HG03439 (cell line): ENCODE data around the gene CCDC89.

ENCODE experiments used
- ATAC-seq: cut with Tn5 transposase; IDR thresholded peaks from one replicate; pipeline ENCODE4 v1.9.1; 2021; ENCODE audit warnings: mild to moderate bottlenecking, moderate library complexity; ENCODE audit not compliant: unreplicated experiment

Gene CCDC89

DNA sequence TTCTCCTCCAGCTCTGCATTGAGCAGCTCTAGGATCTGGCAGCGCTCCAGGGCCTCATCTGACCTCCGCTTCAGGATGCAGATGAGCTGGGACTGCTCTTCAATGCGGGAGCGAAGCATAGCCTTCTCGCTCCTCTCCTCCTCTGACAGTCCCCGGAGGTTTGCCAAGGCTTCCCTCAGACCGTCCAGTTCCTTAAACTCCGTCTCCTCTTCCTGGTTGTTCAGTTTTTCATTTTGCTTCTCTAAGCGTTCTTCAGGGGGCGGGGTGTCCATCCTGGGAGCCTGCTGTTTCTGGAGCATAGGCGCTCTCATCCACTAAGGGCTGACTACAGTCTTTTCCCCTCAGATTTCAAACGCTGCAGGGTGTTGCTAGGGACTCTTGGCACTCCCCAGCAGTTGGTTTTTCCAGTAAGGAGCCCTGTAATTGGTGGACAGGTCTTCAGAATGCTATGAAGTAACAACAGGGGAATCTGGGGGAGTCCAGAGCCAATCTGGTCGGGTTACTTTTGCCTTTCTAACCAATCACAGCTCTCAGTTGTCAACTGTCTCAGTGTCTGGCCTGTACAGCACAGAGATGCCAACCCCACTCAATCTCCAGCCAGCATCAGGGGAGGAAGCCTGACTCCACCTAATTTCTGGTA is at the start of gene CCDC89:
TSS of gene CCDC89 (minus strand) at position 376 of the 640 bp plus-strand sequence. CDS start at position 311, 65 bp downstream.
- ATAC-seq = no peak

DNA sequence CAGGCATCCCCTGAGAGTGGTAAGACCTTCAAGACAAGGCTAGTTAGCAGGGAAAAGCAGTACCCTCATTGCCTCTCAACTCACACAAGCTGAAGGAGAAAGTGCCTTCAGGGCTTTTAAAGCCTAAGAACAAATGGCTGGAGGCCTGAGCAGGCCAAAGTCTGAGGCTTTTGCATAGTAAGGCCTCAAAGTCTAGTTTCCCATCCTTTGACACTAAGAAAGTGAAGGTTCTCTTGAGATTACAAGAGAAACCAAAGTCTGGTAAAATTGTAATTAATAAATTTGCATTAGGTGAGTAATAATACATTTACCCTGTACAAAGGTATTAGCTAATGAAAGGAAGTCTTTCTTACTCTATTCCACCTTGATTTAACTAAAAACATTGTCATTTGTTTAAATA is 47.0 kb upstream of the CCDC89 start:
- no peak for ATAC-seq

DNA sequence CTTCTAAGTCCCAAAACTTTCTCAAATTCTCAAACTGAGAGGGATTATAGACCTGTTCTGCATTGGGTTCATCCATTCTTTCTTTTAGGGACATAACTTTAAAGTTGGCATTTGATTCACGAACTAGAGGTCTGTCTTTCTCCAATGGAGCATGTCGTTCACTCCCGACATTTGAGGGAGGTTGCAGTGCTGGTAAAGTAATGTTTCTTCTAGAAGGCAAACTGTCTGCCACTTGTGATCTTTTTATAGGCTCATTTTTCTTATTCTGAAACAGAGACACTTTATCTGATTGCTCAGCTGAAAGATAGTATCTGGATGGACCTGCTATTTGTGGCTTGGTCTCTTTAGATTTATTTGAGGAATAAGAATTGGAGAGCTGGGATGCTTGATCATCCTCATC is 40.4 kb upstream of the CCDC89 start:
- ATAC-seq = no peak

DNA sequence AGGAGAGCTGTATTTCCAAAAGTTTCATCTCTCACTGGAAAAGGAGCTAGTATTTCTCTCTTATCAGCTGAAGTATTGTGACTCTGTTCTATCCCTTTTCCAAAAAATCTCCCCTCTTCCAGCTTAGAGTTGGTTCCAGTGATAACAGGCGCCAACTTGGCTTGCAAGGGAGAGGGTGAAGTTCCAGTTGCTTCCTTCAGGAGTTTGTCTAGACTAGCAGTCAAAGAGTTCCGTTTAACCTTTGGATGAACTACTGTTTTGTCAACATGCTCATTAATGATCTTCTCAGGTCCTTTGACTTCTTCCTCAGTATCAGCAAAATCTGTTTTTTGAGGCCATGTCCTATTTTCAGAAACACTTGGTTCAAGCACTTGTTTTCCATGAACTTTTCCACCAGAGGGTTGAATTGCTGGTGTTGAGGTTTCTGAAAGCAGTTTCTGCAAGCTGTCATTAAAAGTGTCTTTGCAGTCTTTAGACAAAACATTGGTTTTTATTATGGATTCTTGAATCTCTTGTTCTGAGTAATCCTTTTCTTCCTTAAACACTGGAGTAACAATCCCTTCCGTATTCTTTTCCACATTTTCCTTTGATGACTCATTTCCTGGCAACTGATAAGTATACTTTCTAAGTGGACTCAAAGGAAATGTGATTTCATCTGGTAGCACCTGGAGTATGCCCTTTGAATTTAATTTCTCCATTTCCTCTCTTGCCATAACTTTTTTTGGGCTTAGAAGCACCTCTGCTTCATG is 39.7 kb upstream of the CCDC89 start:
- ATAC-seq = no peak

DNA sequence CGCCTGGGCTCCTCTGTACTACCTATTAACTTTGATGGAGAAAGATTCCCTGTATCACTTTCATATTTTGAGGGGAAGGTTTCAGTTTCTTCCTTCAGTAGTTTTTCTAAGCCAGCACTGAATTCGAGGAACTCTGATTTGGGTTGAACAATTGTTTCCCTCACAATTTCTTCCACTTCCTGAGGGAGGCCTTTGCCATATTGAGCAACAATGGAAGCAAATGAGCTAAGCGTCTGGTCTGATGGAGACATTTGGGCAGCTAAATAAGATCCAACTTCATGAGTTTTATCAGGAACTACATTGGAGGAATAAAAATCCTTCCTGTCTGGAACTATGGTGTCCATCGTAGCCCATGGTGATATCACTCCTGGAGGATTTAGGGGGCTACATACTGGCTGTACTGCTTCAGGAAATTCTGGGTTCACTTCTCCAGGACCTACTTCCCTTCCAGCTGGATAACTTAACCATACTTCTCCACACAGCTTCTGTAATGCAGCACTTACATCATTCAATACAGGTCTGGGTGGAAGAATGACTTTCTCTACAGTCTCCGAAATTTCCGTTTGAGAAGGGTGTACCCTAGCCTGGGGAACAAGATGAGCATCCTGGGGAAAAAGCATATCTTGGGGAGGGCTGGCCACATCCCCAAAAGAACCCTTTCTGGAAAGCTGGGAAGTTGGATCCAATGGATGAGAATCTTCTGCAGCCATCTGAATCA is 38.9 kb upstream of the CCDC89 start:
- no peak for ATAC-seq

DNA sequence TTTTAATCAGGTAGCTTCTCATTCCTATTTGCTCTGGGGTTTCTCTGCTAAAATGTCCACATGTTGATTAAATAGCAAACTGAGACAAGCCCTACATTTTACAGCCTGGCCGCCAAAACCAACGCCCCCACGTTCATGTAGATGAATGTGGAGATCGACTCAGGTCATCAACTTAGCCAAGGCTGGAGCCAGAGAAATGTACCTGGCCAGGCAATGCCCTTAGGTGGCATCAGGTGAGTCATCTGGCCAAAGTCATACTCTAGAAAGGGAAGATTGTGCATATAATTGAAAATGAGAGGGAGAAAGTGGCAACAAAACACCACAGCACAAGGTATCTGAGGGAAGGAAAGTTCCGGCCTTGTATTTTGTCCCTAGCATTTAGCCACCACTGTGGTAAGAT is 37.1 kb upstream of the CCDC89 start:
- ATAC-seq = no peak

DNA sequence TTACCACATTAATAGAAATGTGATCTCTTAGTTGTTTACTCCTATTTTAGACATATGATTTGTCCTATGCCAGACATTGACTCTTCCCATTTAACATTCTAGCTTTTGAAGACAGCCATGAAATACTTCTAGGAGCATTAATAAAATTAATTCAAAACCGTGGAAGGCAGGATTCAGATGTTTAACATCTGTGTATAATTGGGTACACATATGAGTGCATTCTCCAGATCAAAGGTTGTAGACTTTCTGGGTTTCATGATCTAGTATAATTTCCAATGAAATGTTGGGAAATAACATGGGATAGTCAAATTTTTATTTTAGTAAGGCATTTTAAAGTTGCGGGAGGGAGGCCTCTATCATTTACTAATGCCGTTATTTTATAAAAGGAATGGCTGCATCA is 35.2 kb upstream of the CCDC89 start:
- ATAC-seq = no peak

DNA sequence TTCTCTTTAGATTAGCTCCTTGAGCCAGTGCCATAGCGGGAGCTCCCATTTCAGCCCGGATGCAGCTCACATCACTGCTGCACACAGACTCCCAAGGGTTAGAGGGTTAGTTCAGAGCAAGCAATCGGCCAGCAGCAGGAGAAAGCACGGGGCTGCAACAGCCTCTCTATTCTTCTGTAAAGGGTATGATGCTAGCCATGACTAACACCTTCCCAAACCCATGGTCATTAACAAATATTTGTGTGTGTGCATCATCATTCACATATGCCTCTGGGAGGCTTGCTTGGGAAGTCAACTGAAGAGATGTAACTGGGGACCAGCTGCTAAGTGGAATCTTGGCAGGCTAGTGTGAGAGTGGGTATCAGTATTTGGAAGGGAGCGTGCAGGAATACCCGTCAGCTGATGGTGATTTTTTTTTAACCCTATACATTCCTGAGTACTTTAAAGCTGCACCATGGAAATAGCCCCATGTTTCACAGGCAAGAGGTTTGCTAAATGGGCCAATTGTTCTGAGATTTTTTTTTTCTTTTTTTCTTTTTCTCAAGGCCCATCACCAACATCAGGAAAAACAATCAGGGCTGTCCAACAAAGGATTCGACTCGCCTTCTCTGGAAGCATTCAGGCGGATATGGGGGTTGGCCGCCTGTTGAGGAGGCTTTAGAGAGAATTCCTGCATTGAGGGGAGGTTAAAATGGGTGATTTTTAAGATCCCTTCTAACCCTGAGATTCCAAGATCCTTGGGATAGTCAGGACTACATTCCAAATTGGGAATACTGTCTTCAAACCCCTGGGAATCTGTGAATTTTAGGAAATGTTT is 33.2 kb upstream of the CCDC89 start:
- ATAC-seq = no peak

DNA sequence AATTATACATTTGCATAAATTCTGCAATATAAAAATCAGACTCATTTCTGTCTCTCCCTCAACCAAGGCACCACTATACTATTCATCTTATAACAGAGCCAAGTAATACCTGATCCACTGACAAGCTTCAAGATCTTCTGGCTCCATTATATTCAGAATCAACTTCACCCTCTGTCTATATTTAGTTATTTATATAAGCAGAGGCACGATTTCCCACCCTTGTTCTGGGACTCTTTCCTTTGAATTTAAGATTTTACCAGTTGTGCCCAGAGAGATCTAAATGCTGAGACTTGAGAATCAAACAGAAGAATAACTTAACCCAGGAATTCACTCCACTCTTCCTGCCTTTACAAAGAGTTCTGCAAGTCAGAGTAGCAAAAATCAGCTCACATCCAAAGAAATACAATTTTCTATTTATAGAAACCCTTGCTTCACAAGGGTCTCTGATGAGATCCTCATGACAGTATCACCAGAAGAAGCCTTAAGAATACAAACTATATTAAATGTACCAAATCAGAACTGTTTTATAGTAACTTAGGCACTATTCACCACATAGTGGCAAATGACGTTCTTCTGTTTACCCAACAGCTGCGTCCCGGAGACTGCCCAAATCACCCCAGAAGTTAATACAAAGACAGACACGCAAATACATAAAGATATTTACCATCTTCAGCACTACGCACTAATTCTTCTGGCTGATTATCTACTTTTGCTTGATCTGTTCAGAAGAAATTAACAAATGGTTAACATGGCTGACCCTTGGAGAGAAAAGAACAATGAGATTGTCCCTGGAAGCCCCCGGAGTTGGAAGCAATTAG is 32.3 kb upstream of the CCDC89 start:
- ATAC-seq = no peak

DNA sequence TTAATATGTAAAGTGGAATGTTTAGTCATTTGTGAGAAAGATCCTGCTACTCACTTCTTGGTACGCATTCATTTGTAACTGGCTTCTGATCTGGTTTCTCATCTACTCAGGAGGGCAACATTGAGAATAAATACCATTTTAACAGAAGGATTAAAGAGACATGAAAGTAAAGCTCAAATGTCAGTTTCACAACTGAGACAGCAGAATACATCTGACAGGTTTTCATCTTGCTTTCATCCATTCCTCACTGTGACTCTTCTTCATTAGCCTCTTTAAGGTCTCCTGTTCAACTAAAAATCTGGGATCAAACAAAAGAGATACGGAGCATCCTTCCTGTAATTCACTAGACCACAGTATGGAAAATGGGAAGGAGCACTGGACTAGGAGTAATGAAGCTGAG is 31.4 kb upstream of the CCDC89 start:
- no peak for ATAC-seq

DNA sequence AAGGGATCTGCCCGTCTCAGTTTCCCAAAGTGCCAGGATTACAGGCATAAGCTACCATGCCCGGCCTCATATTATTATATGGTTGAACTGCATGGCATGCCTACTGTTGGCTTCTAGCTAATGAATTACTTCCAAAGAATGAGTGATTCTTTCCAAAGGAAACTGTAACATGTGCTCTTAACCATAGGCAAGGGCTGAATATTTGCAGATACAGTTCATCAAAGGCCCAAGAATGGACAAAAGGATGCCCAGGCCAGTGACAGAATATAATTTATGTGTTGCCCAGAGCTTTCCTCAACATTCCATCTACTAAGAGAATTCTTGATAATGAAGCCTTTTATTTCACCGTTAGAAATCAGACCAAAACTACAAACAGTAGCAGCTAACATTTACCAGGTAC is 27.0 kb upstream of the CCDC89 start:
- ATAC-seq = no peak

DNA sequence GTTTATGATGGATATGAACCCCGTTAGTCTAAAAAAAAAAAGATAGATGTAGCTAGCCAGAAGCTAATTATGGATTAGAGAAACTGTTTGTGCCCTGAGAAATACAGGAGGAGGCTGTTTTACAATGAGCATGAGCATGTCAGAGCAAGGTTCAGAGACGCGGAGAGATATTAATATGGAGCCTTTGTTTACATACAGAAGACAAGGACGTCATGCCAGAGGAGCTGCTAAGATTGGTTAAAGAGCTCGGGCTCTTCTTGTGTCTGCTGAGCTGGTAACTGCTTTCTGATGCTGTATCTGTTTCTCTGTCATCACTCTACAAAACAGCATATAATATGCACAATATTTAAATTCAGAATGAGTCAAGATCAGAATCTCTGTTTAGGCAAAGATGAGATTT is 24.9 kb upstream of the CCDC89 start:
- ATAC-seq = no peak

DNA sequence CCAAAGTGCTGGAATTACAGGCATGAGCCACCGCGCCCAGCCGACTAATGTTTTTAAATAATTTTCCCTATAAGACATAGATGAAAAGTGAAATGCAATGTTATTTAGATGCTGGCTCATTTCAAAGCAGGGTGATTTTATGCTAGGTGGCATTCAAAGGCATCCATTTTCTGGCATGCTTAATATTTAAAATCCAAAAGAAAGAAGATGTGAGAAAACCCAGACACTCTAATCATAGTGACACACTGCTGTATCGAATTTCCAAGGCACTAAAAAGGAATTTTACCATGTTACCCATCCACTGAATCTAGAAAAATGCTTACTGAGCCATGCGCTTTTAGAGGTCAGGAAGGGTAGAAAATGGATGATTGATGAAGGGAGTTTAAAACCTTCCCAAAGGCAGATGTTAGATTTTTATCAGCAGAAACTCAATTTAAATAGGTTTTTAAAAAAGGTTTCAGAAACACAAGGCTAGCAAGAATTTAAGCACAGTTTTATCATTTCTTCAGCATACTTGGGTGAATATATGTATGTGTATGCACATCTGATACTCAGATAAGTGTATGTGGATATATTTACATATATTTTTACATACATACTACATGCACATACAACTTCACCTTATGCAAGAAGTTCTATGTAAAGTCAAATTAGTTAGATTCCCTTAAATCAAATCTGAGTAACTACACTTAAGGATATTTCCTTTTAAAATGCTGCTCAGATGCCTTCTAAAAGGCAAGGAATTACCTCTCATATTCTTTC is 24.1 kb upstream of the CCDC89 start:
- no peak for ATAC-seq

DNA sequence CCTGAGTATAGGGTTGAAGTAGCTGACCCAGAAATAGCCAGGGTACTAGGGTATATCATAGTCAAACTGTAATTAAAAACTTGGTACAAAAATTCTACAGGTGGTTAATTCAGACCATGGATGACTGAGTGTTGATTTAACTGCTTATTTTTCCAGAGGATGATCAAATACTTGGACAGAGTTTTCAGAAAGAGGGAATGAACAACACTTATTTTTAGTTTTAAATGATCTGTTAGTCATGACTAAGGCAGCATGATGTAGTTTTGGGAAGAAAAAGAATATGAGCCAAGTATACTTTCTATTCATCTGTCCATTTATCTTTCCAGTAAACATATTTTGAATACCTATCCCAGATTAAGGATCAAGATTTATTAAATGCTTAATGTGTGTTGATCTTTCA is 19.8 kb upstream of the CCDC89 start:
- no peak for ATAC-seq

DNA sequence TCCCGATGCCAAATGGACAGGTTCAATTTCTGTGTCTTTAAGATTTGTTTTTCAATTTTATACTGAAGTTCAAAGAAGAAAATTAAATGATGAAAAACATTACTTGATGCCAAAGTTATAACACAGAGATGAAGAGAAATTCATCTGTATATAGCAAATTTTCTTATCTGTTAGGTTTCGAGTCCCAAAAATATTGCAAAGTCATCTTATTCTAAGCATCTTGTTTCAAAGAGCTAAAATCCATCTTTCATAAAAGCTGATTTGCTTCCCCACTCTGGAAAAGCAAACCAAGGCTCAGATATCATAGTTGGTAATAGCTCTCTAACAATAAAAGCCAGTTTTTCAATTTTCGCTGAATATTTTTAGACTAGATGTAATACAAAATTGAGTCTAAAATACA is 19.0 kb upstream of the CCDC89 start:
- no peak for ATAC-seq

DNA sequence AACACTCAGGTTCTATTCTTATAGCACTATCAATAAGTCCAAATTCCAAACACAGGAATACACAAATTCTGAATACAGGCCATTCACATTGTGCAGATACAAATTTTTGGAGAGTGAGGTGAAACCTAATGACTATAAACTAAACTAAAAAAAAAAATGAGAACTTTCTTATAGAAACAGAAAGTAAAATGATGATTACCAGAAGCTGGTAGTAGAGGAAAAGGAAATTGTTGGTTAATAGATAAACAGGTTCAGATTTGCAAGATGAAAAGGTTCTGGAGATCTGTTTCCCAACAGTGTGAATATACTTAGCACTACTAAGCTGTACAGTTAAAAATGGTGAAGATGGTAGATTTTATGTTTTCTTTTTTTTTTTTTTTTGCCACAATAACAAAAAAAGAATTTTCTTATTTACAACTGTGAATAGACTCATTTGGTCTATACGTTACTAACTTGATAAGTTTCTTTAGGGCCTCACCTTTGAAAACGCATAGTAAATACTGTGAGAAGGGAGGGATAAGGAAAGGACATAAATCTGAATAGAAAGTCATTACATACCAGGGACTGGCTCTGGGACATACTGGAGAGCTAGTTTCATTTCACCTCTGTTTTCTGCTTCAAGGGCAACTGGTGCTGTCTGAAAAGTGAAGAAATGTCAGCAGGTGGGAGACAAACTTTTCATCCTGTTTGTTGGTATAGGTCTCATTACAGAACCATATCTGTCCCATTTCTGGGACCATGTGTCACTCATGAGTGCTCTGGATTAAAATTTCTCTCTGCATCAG is 14.2 kb upstream of the CCDC89 start:
- no peak for ATAC-seq

DNA sequence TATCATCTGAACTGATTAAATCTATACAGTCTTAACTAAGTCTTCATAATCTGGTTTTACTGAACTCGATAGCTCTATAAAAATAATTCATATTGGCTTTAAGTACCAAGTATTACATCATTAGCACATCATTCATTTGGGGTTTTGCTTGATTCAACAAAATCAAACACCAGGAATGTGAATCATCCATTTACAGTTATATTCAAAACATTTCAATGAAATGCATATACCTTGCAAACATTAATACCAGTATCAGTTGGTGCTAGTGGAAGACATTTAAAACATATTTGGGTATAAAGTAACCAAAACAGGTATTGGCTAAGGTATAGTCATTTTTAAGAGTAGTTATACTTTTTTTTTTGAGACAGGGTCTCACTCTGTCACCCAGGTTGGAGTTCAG is 12.2 kb upstream of the CCDC89 start:
- no peak for ATAC-seq

DNA sequence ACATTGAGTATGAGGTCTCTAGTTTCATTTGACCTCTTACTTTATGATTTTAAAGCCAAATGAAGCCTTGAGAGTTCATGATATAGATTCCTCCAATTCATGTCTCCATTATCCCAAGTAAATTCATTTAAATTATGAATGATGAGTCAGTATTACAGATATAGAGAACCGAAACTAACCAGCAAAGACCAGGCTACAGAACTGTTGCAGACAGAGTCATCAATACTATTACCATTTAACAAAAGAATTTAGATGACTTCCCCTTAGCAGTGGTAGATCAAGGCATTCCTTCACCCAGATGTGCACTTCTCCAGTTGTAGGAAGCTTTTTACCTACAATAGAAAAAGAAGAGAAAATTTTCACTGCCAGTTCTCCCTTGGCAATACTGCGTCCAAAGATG is 11.8 kb upstream of the CCDC89 start:
- ATAC-seq = no peak

DNA sequence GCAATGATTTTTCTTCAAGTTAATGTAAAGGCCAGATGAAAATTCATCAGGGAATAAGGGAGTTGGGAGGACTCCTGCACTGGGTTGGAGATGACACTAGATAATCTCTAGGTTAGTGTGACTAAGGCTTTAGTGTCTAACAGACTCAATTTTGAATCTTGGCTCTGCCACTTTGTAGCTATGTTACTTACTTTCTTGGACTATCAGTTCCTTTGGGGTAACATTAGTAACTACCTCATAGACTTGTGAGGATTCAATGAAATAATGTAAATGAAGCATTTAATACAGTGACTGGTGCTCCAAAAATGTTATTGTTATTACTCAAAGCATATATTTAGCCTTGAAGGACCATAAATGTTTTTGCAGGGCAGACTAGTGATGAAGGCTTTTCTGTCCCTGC is 9.6 kb upstream of the CCDC89 start:
- no peak for ATAC-seq
